Spleen (tissue), 11 donors: ENCODE results near the gene PXDN. TPM values are rescaled to one million over a fixed set of nuclear protein-coding genes. Genes with fewer than 3 reads are reported as not detected.
A peak's percentile ranks its signal among the peaks of the same experiment; 100 is the strongest.
"Not testable (repeated sequence)": the region's sequence is repeated elsewhere in the genome, so short reads cannot be mapped to it uniquely, and the experiment has no call there.

ENCODE experiments used
- DNase-seq: peaks from one replicate; pipeline ENCODE4 v3.0.0-alpha.2; 2020
- H3K27ac ChIP-seq, 8 donors: fragments of 200-600 bp; sonication (generic) in 7 of 8; 1 replicate in 4 of 8; 2 replicates in 4 of 8; pipeline versions ENCODE4 v1.5.0 to v1.8.0; 2016 to 2021; ENCODE audit warnings: inconsistent platforms in 4 of 8, mild to moderate bottlenecking in 4 of 8, moderate library complexity in 1 of 8
- H3K27me3 ChIP-seq, 7 donors: fragments of 200-600 bp; sonication (generic) in 6 of 7; replicated peaks in 1 of 7; 1 replicate in 4 of 7; 2 replicates in 3 of 7; pipeline versions ENCODE4 v1.5.0 to v1.8.0; 2016 to 2021; ENCODE audit warnings: inconsistent platforms in 3 of 7, mild to moderate bottlenecking in 1 of 7
- H3K36me3 ChIP-seq, 6 donors: fragments of 200-600 bp; sonication (generic) in 5 of 6; 1 replicate in 4 of 6; 2 replicates in 2 of 6; pipeline versions ENCODE4 v1.5.0 to v1.8.0; 2016 to 2021; ENCODE audit warnings: inconsistent platforms in 2 of 6
- H3K4me1 ChIP-seq, 6 donors: fragments of 200-600 bp; sonication (generic) in 5 of 6; 1 replicate in 3 of 6; 2 replicates in 3 of 6; pipeline versions ENCODE4 v1.5.0 to v1.8.0; 2016 to 2021; ENCODE audit warnings: inconsistent platforms in 3 of 6
- H3K4me3 ChIP-seq, 8 donors: fragments of 200-600 bp; sonication (generic) in 7 of 8; 1 replicate in 4 of 8; 2 replicates in 4 of 8; pipeline versions ENCODE4 v1.5.0 to v1.8.0; 2016 to 2021; ENCODE audit warnings: inconsistent platforms in 4 of 8, mild to moderate bottlenecking in 4 of 8, moderate library complexity in 2 of 8
- H3K9me3 ChIP-seq, 8 donors: fragments of 200-600 bp; sonication (generic) in 7 of 8; 1 replicate in 4 of 8; 2 replicates in 4 of 8; pipeline versions ENCODE4 v1.5.0 to v1.8.0; 2016 to 2021; ENCODE audit warnings: inconsistent platforms in 4 of 8
- CTCF ChIP-seq, 11 experiments: fragments of 200-600 bp in 7 of 11; fragments of 450-650 bp in 4 of 11; sonication (generic) in 4 of 11; IDR thresholded peaks in 8 of 11; conservative IDR thresholded peaks in 3 of 11; 1 replicate in 7 of 11; 2 replicates in 4 of 11; pipeline versions ENCODE4 v1.4.0 to v1.8.0; 2016 to 2021; ENCODE audit warnings: antibody characterized with exemption in 11 of 11, inconsistent platforms in 4 of 11, mild to moderate bottlenecking in 1 of 11
- POLR2A ChIP-seq, 3 donors: fragments of 450-650 bp; IDR thresholded peaks; one replicate each; pipeline ENCODE4 v1.5.1; 2017; ENCODE audit warnings: antibody characterized with exemption in 3 of 3, mild to moderate bottlenecking in 1 of 3
- POLR2AphosphoS5 ChIP-seq, 3 donors: sonication (generic); formaldehyde crosslinking; IDR thresholded peaks; one replicate each; pipeline ENCODE4 v1.5.1; 2017; ENCODE audit warnings: antibody characterized with exemption in 3 of 3
- whole genome bisulfite sequencing, 5 donors: extraction: QIAGEN DNeasy Blood & Tissue Kit in 3 of 5; methylation state at CpG; one replicate each; pipeline versions ENCODE4 v1.1.5 to v1.1.7; 2013 to 2018; 5-methylcytosine and 5-hydroxymethylcytosine counted together
- intact Hi-C: fragments of 100-400 bp; cut with DNase I; formaldehyde crosslinking; loops from one replicate; pipeline ENCODE4 v1.15.0; 2023; ENCODE audit warnings: low total_unique reads
- polyA plus RNA-seq, 3 donors: library from polyadenylated mRNA; stranded (reverse); fragments of 200-250 nt; gene quantifications; one replicate each; pipeline ENCODE4 v1.2.1, GENCODE V29; 2013
- total RNA-seq, 7 donors: library from RNA; depleted of rRNA in 3 of 7; stranded (reverse); fragments of >200 nt in 3 of 7; fragmentation: NEBNext Ultra II Directional in 4 of 7; extraction: Animal tissue kit (Norgen Biotek cat#: 25700) in 4 of 7; gene quantifications; one replicate each; pipeline versions ENCODE4 v1.1.0 to v1.2.1, GENCODE V29; 2016 to 2021
- donor health status: healthy with polysubstance abuse.
- donor health status: DM: no; HTN: no; CAD: no; lungs with moderate emphysema.
- donor health status: DM: no; HTN: no; CAD: no.
- donor health status: Bipolar disorder and iron deficiency.
- donor health status: healthy.
- donor health status: DM: no; HTN: no; CAD: no.
- donor health status: DM: yes; HTN: yes; CAD: no.

Gene PXDN
- total and polyA plus RNA-seq, 10 donors, result 1.9 to 49.3 (median 30.8) TPM

- no peak overlapping the region for H3K4me3 ChIP-seq
- H3K9me3 ChIP-seq, result peaks cover 0 to 8% (median 0%) of the 10 kb centered on the region in 8 donors
- peaks cover 0 to 9% (median 0%) of the 10 kb centered on the region in 6 donors for H3K4me1 ChIP-seq
- no peak overlapping the region for H3K27ac ChIP-seq
- peaks cover 0 to 4% (median 0%) of the 10 kb centered on the region in 6 donors for H3K36me3 ChIP-seq
- H3K27me3 ChIP-seq, result no peaks in the 10 kb centered on the region
- peak; percentile 54 for DNase-seq
- WGBS, 5 donors, result 57 to 65% (median 58%) methylated on average over 20 of the region's 20 CpGs
- intact Hi-C loops, result no loop called here
- TF ChIP-seq POLR2A (IDR thresholded peaks at IDR 0.05) (no peak), CTCF (IDR thresholded peaks at IDR 0.05 in 8 of 11, conservative IDR thresholded peaks at IDR 0.05 in 3 of 11) (no peak), POLR2AphosphoS5 (IDR thresholded peaks at IDR 0.05) (no peak)
Observed at GRCh38 chr2:1625281-1626001, 118.9 kb downstream of the PXDN start.

- H3K9me3 ChIP-seq, result peaks cover 0 to 3% (median 0%) of the 10 kb centered on the region in 8 donors
- H3K27me3 ChIP-seq, result no peaks in the 10 kb centered on the region
- no peak overlapping the region for H3K27ac ChIP-seq
- H3K36me3 ChIP-seq, result no peaks in the 10 kb centered on the region
- intact Hi-C loops, result no loop called here
- no peak overlapping the region for H3K4me3 ChIP-seq
- DNase-seq, result peak; percentile 58
- 88 to 93% (median 92%) methylated on average over 16 of the region's 16 CpGs for WGBS, 5 donors
- peaks cover 0 to 9% (median 0%) of the 10 kb centered on the region in 6 donors for H3K4me1 ChIP-seq
- TF ChIP-seq CTCF (IDR thresholded peaks at IDR 0.05 in 8 of 11, conservative IDR thresholded peaks at IDR 0.05 in 3 of 11), result no peak
- TF ChIP-seq POLR2AphosphoS5 (IDR thresholded peaks at IDR 0.05), result no peak
- TF ChIP-seq POLR2A (IDR thresholded peaks at IDR 0.05), result no peak
Observed at GRCh38 chr2:1623906-1624445, 120.3 kb downstream of the PXDN start.

- 78 to 88% (median 83%) methylated on average over 6 to 11 of the region's 11 CpGs for WGBS, 5 donors
- intact Hi-C loops, result no loop called here
- no peaks in the 10 kb centered on the region for H3K36me3 ChIP-seq
- no peak overlapping the region for H3K4me3 ChIP-seq
- no peak overlapping the region for H3K27ac ChIP-seq
- H3K4me1 ChIP-seq, result peaks cover 0 to 9% (median 0%) of the 10 kb centered on the region in 6 donors
- peaks cover 0 to 3% (median 0%) of the 10 kb centered on the region in 8 donors for H3K9me3 ChIP-seq
- peak; percentile 55 for DNase-seq
- H3K27me3 ChIP-seq, result no peaks in the 10 kb centered on the region
- TF ChIP-seq POLR2A (IDR thresholded peaks at IDR 0.05) (no peak), POLR2AphosphoS5 (IDR thresholded peaks at IDR 0.05) (no peak), CTCF (IDR thresholded peaks at IDR 0.05 in 8 of 11, conservative IDR thresholded peaks at IDR 0.05 in 3 of 11) (no peak)
Observed at GRCh38 chr2:1622521-1623200, 121.7 kb downstream of the PXDN start.

GRCh38 chr2:1621976-1622375 is 122.3 kb downstream of the PXDN start:
- intact Hi-C loops, H3K4me3 ChIP-seq, H3K9me3 ChIP-seq, H3K27ac ChIP-seq, DNase-seq, H3K27me3 ChIP-seq, H3K36me3 ChIP-seq, H3K4me1 ChIP-seq: not testable (repeated sequence)
- WGBS, 5 donors, result 61 to 80% (median 71%) methylated on average over 3 of the region's 3 CpGs; no CpG with 5 or more reads in 1 of the 5 donors
